HCT116 (cell line): ENCODE measurements around the gene SPP2. TPM values are rescaled to one million over a fixed set of nuclear protein-coding genes. Genes with fewer than 3 reads are reported as not detected.

Experiments used
- ATAC-seq: fragments of 200-7000 bp; cut with Tn5 transposase; 2 replicates; pipeline ENCODE4 v1.9.1; 2020; ENCODE audit warnings: mild to moderate bottlenecking, moderate library complexity
- BruUV-seq: library from RNA; stranded (reverse); fragments of 400-500 nt; replicated peaks from 2 replicates; lab custom pipeline; 2021; lab: Mats Ljungman, UMichigan
- CTCF ChIA-PET: fragments of 300-600 bp; sonication (Branson Sonifier 250); formaldehyde crosslinking; loops from one replicate; lab custom pipeline; 2021; ENCODE audit warnings: antibody characterized with exemption; lab: Charles Lee
- POLR2A ChIA-PET: fragments of 300-600, 350-600 bp; sonication (Branson Sonifier 250); formaldehyde crosslinking; loops from one replicate; lab custom pipeline; 2021; ENCODE audit warnings: antibody characterized with exemption; lab: Charles Lee
- RAD21 ChIA-PET, 2 experiments: fragments of 300-600 bp; sonication (Branson Sonifier 250); formaldehyde crosslinking; loops; one replicate each; lab custom pipeline; 2023; ENCODE audit warnings: low total read pairs in 2 of 2; ENCODE audit not compliant: uncharacterized antibody in 2 of 2, unreplicated experiment in 2 of 2, low non-redundant PET in 1 of 2; lab: Charles Lee
- DNase-seq: peaks from one replicate; pipeline ENCODE4 v3.0.0-alpha.2; 2010; ENCODE audit warnings: low read depth, low spot score
- H2AFZ ChIP-seq: fragments of 200-600 bp; shearing (Covaris generic), sonication (generic); 2 replicates; pipeline ENCODE4 v1.6.1; 2017; ENCODE audit warnings: low read depth, mixed run types, mixed read lengths, antibody characterized with exemption, low read length; ENCODE audit not compliant: poor library complexity, severe bottlenecking
- H3K27ac ChIP-seq: 2 replicates; pipeline ENCODE4 v1.5.1; 2012; ENCODE audit warnings: low read depth, low read length
- H3K27me3 ChIP-seq: fragments of 200-600 bp; sonication (generic); 2 replicates; pipeline ENCODE4 v1.6.1; 2016; ENCODE audit warnings: mixed run types, low read length, mixed read lengths; ENCODE audit not compliant: insufficient read depth
- H3K36me3 ChIP-seq, 2 experiments: fragments of 200-500 bp in 1 of 2; fragments of 200-600 bp in 1 of 2; sonication (Bioruptor generic) in 1 of 2; sonication (generic) in 1 of 2; 2 replicates each; pipeline versions ENCODE4 v1.5.1 to v1.6.1; 2014 to 2016; ENCODE audit warnings: low read length in 2 of 2, inconsistent platforms in 1 of 2, mixed read lengths in 1 of 2, mixed run types in 1 of 2; ENCODE audit not compliant: insufficient read depth in 2 of 2, control insufficient read depth in 1 of 2
- H3K4me1 ChIP-seq, 2 experiments: fragments of 200-600 bp in 1 of 2; sonication (generic) in 1 of 2; 2 replicates each; pipeline versions ENCODE4 v1.5.1 to v1.6.1; 2012 to 2017; ENCODE audit warnings: low read length in 2 of 2, inconsistent platforms in 1 of 2, mild to moderate bottlenecking in 1 of 2, mixed read lengths in 1 of 2, mixed run types in 1 of 2, moderate library complexity in 1 of 2; ENCODE audit not compliant: insufficient read depth in 2 of 2, control insufficient read depth in 1 of 2
- H3K4me2 ChIP-seq: fragments of 200-600 bp; sonication (generic); 2 replicates; pipeline ENCODE4 v1.6.1; 2017; ENCODE audit warnings: mixed run types, low read length, mixed read lengths
- H3K4me3 ChIP-seq, 2 experiments: fragments of 200-600 bp in 1 of 2; sonication (generic) in 1 of 2; replicated peaks in 1 of 2; 2 replicates each; pipeline ENCODE4 v1.5.1; 2011 to 2016; ENCODE audit warnings: low read length in 2 of 2, control low read depth in 1 of 2, low read depth in 1 of 2, mild to moderate bottlenecking in 1 of 2, mixed read lengths in 1 of 2, mixed run types in 1 of 2
- H3K79me2 ChIP-seq: fragments of 200-600 bp; sonication (generic); 2 replicates; pipeline ENCODE4 v1.6.1; 2017; ENCODE audit warnings: mild to moderate bottlenecking, mixed run types, low read length, moderate library complexity, mixed read lengths; ENCODE audit not compliant: insufficient read depth
- H3K9ac ChIP-seq: fragments of 200-600 bp; sonication (generic); 2 replicates; pipeline ENCODE4 v1.6.1; 2016; ENCODE audit warnings: low read length, mixed read lengths
- H3K9me2 ChIP-seq: fragments of 200-600 bp; sonication (generic), shearing (Covaris generic); 2 replicates; pipeline ENCODE4 v1.6.1; 2017; ENCODE audit warnings: mixed run types, mild to moderate bottlenecking, moderate library complexity; ENCODE audit not compliant: insufficient read depth
- H3K9me3 ChIP-seq, 2 experiments: fragments of 200-500 bp in 1 of 2; fragments of 200-600 bp in 1 of 2; sonication (Bioruptor generic) in 1 of 2; sonication (generic) in 1 of 2; 2 replicates each; pipeline ENCODE4 v1.6.1; 2014 to 2017; ENCODE audit warnings: low read length in 2 of 2, mixed read lengths in 2 of 2, inconsistent platforms in 1 of 2, low read depth in 1 of 2, mild to moderate bottlenecking in 1 of 2, mixed run types in 1 of 2, moderate library complexity in 1 of 2; ENCODE audit not compliant: control insufficient read depth in 1 of 2, insufficient read depth in 1 of 2
- H4K20me1 ChIP-seq: fragments of 200-600 bp; sonication (generic), shearing (Covaris generic); 2 replicates; pipeline ENCODE4 v1.6.1; 2017; ENCODE audit warnings: mixed run types, mild to moderate bottlenecking, moderate library complexity; ENCODE audit not compliant: insufficient read depth
- FOSL1 ChIP-seq: IDR thresholded peaks from 2 replicates; pipeline ENCODE4 v1.6.1; 2012; ENCODE audit warnings: low read depth
- JUND ChIP-seq: IDR thresholded peaks from 2 replicates; pipeline ENCODE4 v1.6.1; 2012
- POLR2AphosphoS5 ChIP-seq: IDR thresholded peaks from 2 replicates; pipeline ENCODE4 v1.6.1; 2011; ENCODE audit warnings: mild to moderate bottlenecking, low read depth, low read length, moderate library complexity
- SIN3A ChIP-seq: IDR thresholded peaks from 2 replicates; pipeline ENCODE4 v1.6.1; 2012; ENCODE audit warnings: low read depth
- YY1 ChIP-seq: IDR thresholded peaks from 2 replicates; pipeline ENCODE4 v1.6.1; 2011; ENCODE audit warnings: low read length, low read depth, moderate library complexity, mild to moderate bottlenecking; ENCODE audit not compliant: insufficient replicate concordance; ENCODE audit errors: extremely low read depth
- intact Hi-C: fragments of 100-400 bp; cut with micrococcal nuclease; formaldehyde crosslinking; loops from 2 replicates; pipeline ENCODE4 v1.10.0; 2022
- total RNA-seq: library from RNA; stranded (reverse); gene quantifications from one replicate; pipeline ENCODE4 v1.2.1, GENCODE V29; 2021; ENCODE audit not compliant: unreplicated experiment
- TF ChIP-seq, protein P1 (sequence below): IDR thresholded peaks from 2 replicates; pipeline ENCODE4 v1.6.1; 2012; ENCODE audit warnings: low read depth
- TF ChIP-seq, protein P2 (sequence below): IDR thresholded peaks from 2 replicates; pipeline ENCODE4 v1.6.1; 2011; ENCODE audit warnings: mild to moderate bottlenecking, low read length, moderate library complexity; ENCODE audit not compliant: insufficient replicate concordance; ENCODE audit errors: extremely low read depth
- TF ChIP-seq, protein P3 (sequence below): IDR thresholded peaks from 2 replicates; pipeline ENCODE4 v1.6.1; 2012

Gene SPP2
- total RNA-seq, 1 experiment from 2014 or later = not detected

DNA sequence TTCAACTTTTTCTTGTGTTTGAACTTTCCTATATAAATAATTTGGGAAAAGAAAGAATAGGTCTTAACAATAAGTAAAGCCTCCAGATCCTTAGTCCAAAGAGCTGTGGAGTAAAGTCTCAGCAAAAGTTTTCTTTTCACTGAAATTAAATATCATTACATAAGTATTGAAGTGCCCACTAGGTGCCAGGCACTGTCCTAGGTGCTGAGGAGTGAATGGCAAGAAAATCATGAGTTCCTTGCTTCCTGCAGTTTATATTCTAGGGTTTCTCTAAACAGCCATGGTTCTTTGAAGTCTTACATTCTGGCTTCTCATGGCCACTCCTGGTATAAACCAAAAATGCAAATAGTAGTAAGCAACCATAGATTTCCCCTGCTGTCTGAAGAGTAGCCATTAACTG, 59.7 kb downstream of the SPP2 start:
- Histone ChIP-seq H3K36me3 (no peaks in the 10 kb centered on the region), H3K27ac (no peak overlapping the region), H3K9me3 (no peaks in the 10 kb centered on the region; a peak in 1 of 4 replicates), H3K4me3 (no peak overlapping the region), H3K9ac (no peak overlapping the region), H4K20me1 (no peaks in the 10 kb centered on the region), H3K9me2 (no peaks in the 10 kb centered on the region), H3K27me3 (no peaks in the 10 kb centered on the region), H3K79me2 (no peaks in the 10 kb centered on the region), H2AFZ (no peak overlapping the region), H3K4me2 (no peak overlapping the region), H3K4me1 (peaks cover 6 to 27% of the 10 kb centered on the region in 2 experiments; a peak in 3 of 4 replicates)
- ChIA-PET CTCF (no interaction called here), RAD21 (no interaction called here), POLR2A (no interaction called here)
- ATAC-seq = no peak
- TF ChIP-seq, protein P1, sequence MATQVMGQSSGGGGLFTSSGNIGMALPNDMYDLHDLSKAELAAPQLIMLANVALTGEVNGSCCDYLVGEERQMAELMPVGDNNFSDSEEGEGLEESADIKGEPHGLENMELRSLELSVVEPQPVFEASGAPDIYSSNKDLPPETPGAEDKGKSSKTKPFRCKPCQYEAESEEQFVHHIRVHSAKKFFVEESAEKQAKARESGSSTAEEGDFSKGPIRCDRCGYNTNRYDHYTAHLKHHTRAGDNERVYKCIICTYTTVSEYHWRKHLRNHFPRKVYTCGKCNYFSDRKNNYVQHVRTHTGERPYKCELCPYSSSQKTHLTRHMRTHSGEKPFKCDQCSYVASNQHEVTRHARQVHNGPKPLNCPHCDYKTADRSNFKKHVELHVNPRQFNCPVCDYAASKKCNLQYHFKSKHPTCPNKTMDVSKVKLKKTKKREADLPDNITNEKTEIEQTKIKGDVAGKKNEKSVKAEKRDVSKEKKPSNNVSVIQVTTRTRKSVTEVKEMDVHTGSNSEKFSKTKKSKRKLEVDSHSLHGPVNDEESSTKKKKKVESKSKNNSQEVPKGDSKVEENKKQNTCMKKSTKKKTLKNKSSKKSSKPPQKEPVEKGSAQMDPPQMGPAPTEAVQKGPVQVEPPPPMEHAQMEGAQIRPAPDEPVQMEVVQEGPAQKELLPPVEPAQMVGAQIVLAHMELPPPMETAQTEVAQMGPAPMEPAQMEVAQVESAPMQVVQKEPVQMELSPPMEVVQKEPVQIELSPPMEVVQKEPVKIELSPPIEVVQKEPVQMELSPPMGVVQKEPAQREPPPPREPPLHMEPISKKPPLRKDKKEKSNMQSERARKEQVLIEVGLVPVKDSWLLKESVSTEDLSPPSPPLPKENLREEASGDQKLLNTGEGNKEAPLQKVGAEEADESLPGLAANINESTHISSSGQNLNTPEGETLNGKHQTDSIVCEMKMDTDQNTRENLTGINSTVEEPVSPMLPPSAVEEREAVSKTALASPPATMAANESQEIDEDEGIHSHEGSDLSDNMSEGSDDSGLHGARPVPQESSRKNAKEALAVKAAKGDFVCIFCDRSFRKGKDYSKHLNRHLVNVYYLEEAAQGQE = peak; percentile 70
- no peak for TF ChIP-seq YY1
- intact Hi-C loops = no loop called here
- DNase-seq = no peak
- no TSS peak for BruUV-seq

DNA sequence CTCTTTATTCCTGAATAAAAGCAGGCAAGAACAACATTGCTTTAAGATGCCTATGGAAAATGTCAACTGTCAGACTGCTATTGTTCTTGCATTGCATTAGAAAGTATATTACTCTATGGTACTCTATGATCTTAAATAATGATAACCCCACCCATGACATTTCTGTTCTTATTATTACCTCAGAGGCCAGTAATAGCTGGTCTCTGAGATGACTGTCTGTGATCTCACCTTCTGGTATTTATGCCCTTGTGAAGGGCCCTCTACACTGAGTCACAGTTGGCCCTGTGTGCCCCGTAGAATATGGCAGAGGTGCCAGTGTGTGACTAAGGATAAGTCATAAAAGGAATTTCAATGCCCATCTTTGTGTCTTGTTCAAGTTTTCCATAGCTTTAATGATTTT, 61.0 kb downstream of the SPP2 start:
- Histone ChIP-seq H2AFZ (no peak overlapping the region), H3K4me1 (peaks cover 6 to 27% of the 10 kb centered on the region in 2 experiments; a peak in 3 of 4 replicates), H3K36me3 (no peaks in the 10 kb centered on the region), H3K27ac (peak overlapping the region; percentile 25; the same call in 1 of the 2 replicates), H4K20me1 (no peaks in the 10 kb centered on the region), H3K79me2 (no peaks in the 10 kb centered on the region), H3K9me3 (no peaks in the 10 kb centered on the region; a peak in 1 of 4 replicates), H3K9me2 (no peaks in the 10 kb centered on the region), H3K4me2 (peak overlapping the region; percentile 49), H3K4me3 (no peak overlapping the region), H3K9ac (no peak overlapping the region), H3K27me3 (no peaks in the 10 kb centered on the region)
- intact Hi-C loops = no loop called here
- POLR2A ChIA-PET = no interaction called here
- DNase-seq (peak; percentile 90), ATAC-seq (peak; percentile 99)
- RAD21 ChIA-PET = interaction anchor here in 1 of 2 experiments (0.6 kb wide), 1 partner anchor 103 kb away, joined by 6 read pairs; no protein-coding TSS in a partner anchor
- CTCF ChIA-PET = no interaction called here
- no TSS peak for BruUV-seq
- TF ChIP-seq, protein P1 = no peak
- TF ChIP-seq POLR2AphosphoS5 (peak; percentile 58), FOSL1 (peak; percentile 100), YY1 (peak; percentile 26), SIN3A (peak; percentile 72), JUND (peak; percentile 98)
- TF ChIP-seq, protein P2, sequence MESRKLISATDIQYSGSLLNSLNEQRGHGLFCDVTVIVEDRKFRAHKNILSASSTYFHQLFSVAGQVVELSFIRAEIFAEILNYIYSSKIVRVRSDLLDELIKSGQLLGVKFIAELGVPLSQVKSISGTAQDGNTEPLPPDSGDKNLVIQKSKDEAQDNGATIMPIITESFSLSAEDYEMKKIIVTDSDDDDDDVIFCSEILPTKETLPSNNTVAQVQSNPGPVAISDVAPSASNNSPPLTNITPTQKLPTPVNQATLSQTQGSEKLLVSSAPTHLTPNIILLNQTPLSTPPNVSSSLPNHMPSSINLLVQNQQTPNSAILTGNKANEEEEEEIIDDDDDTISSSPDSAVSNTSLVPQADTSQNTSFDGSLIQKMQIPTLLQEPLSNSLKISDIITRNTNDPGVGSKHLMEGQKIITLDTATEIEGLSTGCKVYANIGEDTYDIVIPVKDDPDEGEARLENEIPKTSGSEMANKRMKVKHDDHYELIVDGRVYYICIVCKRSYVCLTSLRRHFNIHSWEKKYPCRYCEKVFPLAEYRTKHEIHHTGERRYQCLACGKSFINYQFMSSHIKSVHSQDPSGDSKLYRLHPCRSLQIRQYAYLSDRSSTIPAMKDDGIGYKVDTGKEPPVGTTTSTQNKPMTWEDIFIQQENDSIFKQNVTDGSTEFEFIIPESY = no peak
- TF ChIP-seq, protein P3, sequence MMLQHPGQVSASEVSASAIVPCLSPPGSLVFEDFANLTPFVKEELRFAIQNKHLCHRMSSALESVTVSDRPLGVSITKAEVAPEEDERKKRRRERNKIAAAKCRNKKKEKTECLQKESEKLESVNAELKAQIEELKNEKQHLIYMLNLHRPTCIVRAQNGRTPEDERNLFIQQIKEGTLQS = peak; percentile 73
